Stimulated activated CD8-positive, alpha-beta memory T cell treated with anti-CD3 and anti-CD28 coated beads, Interleukin-7, amount 100 ng/mL, for 4 hours (primary cell): ENCODE results near the gene ZNF385B.

Experiments used
- DNase-seq, 2 donors: peaks; one replicate each; pipeline ENCODE4 v3.0.0-alpha.2; 2020; ENCODE audit warnings: low read depth in 2 of 2

Gene ZNF385B

DNA sequence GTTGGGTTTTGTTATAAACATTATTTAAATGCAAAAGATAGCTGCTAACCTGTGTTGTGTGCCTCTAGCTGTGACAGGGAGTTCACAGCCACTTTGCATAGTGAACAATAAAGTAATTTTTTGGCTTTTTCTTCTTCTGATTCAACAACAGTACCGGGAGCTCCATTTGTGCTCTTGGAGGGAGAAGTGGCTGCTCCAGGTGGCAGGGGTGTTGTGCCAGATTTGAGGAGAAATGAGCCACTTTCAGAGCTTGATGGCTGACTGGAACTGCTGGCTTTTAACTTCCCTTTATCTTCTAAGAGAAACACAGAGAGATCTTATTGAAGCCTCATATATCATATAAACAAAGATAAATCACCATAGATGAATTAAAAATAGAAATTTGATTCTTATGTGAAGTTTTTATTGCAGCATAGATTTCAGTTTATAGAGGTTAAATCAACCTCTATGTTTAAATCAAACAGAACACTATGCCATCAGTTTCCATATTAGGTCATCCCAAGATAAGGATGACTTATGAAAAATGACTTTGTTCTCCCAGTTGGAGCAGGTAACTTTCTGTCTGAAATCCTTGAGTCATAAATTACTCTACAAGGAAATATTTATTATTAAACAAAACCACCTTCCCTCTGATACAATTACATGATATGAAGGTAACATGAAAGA lies 414.8 kb downstream of the ZNF385B start:
- no peak for DNase-seq

DNA sequence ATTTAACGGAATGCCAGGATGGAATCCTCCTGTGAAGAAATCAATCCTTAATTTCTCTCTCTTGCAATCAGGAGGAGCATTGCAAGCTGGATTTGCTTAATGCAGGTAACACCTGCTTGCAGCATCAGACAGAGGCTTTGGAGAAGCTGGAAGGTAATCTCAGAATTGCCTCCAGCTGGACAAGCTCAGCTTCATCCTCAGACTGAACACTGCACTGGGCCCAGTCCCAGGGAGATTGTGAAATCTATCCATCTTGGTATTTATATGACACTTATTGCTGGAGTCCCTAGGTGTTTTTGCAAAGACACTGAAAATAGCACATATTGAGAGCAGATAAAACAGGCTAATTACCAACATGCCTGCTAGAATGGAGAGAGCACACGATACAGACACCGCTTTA lies 417.4 kb downstream of the ZNF385B start:
- no peak for DNase-seq

DNA sequence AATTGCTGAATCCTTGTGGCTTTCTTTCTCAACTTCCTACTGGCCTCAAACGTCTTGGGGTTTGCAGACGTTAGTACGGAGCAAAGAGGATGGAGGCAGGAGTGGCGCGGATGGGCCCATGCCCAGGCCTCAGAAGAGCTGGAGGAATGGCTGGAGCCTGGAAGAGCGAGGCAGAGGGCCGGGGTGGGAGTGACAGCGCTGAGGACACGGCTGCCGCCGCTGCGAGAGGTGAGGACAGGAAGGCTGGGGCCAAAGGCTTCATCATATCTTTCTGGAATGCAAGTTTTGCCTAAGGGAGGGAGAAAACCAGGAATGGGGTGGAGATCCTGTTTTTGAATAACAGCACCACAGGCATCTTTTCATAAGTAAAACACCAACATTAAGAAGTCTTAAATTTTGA lies 418.2 kb downstream of the ZNF385B start:
- DNase-seq = no peak

DNA sequence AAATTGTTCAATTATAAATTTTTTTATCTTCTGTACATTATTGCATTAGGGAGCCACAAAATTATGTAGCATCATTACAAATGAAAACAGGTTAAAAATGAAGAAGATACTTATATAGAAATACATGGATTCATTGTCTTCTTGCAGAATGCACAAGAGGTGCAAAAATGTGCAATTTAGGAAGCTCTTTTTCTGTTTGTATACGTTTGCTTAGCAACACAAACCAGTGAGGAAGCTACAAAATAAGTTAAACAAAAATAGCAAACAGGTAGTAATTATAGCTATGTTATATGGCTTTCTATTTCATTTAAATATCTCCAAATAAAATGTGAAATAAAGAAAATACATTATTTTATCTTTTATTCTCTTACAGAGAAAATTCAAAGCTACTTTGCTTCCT lies 419.2 kb downstream of the ZNF385B start:
- DNase-seq = no peak

DNA sequence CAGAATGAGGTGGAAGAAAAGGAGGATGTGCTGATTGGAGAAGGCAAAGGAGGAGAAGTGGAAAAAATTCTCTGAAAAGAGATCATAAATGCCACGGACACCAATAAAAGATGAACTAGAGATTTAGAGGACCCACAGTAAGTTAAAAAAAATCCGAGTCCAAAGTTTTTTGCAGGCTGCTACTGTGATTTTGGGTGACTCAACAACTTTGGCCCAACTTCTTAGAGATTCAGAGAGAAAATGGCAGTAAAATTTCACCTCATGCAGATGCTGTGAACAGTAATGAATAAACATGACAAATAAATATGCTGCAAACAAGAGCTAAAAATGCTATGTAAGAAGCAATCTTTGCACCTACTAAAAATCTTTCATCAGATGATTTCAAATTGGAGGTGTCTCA lies 419.9 kb downstream of the ZNF385B start:
- DNase-seq = no peak

DNA sequence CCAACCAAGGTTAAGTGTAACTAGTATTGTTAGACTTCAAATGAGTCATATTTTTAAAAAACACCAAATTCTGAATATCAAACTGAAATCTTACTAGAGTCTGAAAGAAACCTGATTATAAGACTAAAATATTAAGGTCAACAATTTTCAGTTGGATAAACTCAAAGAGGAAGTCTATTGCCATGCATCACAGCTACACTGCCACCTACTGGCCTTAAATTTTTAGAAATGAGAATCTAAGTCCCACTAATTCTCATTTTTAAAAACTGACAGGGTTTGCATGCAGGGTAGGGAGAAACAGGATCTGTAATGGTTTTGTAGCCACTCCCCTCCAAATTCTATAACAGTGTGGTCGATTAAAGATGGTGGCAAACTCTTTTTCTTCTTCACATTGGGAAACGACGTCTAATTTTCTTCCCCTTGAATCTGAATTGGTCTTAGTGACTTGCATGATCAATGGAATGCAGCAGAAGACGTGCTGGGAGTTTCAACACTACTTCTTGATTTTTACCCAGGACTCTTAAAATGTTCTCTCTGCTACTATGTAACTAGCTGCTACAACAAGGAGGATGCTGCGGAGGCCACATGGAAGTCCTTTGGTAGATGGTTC lies 420.7 kb downstream of the ZNF385B start:
- DNase-seq = no peak

DNA sequence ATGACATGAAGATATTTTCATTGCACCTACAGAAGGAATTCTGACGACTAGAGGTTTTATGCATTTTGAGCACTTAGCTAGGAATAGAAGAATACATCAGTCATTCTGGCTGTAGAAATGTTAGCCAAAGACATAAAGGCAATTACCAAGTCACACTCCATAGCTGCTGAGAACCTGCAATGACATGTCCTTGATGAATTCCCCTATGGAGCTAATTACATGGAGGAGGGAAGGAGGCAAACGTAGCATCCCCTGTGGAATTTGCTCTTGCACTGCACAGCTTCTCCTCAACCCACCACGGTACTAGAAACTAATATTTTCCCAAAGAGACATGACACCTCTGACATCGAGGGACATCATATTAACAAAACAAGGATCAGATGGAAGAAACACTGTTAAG lies 422.8 kb downstream of the ZNF385B start:
- no peak for DNase-seq

DNA sequence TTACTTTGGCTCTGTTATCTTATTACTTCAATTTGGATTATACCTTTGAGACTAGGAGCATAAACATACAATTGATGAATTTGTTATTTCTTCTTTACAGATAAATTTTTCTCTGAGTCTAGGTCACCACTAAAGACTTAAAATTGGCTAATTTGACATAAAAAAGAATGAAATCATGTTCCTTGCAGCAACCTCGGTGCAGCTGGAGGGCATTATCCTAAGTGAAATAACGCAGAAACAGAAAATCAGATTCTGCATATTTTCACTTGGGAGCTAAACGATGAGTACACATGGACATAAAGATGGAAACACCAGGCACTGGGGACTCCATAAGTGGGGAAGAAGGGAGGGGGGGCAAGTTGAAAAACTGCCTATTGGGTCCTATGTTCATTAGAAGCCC lies 424.0 kb downstream of the ZNF385B start:
- DNase-seq = no peak

DNA sequence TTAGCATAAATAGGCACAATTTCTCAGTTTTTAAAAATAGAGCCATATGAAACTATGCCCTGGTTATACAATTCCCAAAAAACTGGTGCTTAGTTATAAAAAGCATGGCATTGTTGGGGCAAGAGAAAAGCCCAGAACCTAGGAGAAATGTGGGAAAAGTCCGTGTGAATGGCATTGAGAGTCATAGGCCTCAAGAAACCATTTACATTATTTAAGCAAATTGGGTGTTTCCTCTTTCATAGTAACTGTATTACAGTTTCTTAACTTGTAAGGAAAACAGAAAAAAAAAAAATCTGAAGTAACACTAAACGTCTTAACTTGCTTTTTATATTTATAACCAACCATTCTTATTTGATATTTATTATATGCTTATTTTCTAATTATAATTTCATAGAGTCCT lies 425.8 kb downstream of the ZNF385B start:
- DNase-seq = no peak

DNA sequence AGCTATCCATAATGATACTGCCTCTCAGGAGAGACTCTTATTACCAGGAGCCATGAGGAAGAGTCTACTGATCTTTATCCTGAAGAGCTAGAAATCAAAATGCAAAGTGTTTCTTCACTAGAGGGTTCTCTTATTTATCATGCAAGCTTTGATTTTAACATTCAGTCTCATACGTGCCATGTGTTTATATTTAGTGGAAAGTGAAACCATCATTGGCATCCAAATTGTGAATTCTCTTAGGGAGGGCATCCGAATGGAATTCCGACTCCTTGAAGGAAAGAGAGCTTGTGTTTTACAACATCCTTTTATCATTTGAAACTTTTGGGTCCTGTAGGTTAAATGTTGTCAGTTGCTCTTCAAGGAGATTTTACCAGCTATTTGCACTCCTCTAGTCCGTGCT lies 426.4 kb downstream of the ZNF385B start:
- DNase-seq = no peak

DNA sequence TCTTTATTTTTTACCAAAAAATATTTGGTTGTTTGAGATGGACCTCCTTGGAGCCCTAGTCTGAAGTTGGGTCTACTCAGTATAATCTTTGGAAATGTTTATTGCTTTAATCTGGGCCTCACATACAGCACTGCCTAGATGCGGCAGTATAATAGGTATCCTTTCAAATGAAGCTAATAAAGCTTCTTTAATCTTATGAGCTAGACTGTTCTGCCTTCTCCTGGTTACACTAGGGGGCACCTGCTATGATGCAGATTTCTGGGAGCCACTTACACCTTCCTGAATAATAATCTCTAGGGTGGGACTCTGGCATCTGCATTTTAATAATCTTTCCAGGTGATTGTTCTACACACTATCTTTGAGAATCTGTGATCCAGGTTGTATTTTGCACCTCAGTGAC lies 427.1 kb downstream of the ZNF385B start:
- no peak for DNase-seq

DNA sequence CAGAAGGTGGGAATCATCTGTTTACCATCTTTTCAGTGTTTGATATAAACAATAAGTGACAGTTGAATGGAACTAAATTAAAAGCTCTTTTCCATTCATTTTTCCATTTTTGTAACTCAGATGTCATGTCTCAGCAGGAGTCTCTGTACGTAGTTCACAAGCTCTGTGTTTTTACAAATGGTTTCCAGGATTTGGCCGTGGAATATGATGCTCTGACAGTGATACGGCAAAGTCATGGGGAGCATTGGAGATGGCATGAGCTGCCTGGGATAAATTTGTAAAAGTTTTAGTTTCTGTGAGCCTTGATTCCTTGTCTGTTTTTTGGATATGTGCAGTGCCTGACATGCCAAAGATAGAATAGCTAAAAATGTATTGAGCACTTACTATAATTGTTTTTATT lies 428.7 kb downstream of the ZNF385B start:
- no peak for DNase-seq

DNA sequence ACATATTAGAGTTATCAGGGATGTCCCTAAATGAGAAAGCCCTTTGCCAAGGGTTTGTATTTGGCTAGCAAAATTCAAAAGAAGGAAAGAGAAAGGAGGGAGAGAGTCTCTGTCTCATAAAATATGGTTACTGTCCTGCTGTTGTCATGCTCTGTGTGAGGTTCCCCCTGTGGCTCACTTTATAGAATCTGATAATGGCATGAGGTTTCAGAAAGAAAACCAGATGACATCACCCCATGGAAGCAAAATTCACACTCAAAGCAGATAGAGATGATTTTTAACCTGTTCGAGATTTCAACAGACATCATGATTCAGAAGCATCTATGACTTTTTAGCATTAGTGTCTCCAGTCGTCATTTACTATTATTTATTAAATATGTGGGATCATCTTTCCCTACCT lies 431.8 kb downstream of the ZNF385B start:
- no peak for DNase-seq

DNA sequence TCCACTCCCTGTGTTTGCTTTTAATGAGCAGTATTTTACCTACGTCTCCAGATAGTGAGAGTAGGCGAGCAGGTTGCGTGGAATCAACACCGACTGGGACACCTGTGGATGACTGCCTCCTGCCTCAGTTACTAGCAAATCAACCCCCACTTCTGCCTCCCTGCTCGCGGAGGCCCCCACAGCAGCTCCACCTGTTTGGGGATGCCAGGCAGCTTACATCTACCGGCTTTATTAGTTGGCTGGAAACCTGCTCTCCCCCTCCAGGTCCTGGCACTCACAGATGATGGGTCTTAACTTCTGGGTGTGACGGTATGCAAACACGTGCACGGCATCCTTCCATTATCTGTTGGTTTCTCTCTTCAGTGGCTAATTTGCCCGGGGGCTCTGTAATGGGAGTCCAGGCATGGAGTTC lies 432.3 kb downstream of the ZNF385B start:
- DNase-seq = no peak

DNA sequence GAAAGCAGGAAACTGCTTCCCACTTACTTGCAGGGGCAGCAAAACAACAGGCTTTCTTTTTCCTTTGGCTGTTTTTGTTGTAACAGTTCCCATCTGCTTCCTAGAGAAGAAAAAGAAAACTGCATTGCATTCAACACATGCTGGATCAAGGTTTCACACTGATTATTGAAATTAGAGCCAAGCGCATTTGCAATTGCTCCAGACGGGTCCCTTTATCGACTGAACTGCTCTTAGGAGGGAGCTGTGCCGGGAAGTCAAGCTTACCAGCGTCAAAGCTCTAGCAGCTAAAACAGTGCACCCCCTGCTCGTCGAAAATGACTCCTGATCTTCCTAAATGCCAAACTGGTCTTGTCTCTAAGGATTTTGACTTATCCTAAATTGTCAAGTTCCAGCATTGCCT lies 432.8 kb downstream of the ZNF385B start:
- no peak for DNase-seq

DNA sequence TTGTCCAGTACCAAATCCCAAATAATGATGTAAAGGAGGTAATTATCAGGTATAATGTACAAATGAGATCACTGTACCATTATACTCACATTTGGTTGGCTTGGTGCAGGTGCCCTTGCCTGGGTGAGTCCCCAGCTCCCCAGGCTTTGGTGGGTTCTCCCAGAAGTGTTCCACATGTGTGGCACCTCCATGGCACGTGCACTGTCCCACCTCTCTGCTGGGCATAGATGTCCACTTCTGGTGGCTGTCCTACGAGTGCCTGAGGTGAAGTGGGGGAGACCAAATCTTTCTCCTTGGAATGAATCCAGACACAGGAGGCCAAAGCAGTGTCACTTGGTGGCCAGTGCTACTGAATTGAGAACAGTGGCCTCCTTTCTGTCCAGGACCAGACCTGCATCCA lies 434.3 kb downstream of the ZNF385B start:
- DNase-seq = no peak

DNA sequence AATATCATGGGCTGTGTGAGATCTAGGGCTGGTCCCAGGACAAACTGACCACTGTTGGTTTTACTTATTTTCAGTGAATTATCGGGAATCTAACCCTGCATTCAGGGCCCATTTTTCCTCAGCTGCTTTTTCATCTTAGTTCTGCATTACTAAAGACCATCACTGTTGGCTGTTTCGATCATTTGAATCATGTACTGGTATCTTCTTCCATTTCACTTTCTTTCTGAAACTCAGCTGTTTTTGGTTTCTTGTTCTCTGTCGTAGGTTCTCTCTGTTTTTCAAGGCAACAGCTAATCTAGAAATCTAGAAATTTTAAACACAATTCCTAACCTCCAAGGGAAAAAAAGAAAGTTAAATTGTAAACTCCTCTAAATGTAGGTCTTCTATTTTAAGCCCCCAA lies 436.8 kb downstream of the ZNF385B start:
- no peak for DNase-seq

DNA sequence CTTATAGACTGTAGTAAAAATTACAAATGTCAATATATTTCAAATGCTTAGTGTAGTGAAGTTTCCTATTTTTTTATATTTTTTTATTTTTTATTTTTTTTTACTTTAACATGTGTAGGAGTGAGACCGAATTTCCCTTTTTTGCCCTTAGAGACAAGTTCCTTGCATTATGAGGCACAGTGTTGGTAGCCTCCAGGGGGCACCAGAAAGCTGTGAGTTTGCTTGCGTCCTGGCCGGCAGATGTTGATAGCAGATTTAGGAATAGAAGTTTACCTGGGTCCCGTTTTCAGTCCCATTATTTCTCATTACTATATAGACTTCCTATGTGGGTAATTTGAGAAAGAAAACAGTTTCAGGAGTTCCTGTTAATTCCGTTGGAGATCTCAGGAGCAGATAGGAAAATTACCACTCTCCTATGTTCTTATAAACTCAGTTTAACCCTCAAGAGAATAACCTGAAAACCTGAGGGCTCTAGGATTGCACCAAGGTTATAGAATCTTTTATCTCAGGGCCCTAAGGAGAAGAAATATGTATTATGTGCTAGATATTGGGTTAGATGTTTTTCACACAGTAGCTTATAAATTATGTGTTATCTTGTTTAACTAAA lies 439.3 kb downstream of the ZNF385B start:
- peak in 1 of 2 donors; percentile 5 for DNase-seq

DNA sequence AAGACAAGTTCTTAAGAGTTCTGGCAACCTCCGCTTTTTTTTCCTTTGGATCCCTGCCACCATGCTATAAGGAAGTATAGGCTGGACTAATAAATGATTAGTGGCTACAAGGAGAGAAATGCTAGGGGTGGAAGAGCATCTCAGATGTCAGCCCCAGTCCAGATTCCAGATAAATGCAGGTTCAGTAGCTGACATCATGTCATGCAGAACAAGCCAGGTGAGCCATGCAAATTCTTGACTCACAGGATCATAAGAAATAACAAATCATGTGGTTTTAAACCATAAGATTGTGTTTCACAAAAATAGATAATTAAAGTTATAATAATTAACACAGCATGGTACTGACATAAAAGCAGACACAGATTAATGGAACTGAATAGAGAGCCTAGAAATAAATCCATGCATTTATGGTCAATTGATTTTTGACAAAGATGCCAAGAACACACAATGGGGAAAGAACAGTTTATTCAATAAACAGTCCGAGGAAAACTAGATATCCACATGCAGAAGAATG lies 443.9 kb downstream of the ZNF385B start:
- no peak for DNase-seq

DNA sequence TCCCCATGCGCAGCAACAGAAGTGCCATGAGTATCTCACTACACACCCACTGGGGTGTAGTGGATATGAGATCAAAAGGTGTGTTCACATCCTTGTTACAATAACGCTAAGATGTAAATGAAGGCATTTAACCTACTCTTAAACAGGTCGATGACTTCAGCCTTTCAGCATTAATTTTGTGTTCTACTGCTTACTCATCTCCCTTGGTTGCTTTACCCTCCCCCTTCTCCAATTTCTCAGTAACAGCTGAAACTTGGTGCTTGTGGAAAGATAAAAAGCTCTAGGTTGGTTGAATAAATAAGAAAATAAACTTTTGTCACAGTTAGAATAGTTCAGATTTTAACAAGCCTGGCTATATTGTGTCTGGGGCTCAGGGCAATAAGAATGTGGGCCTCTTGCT lies 449.3 kb downstream of the ZNF385B start:
- no peak for DNase-seq

DNA sequence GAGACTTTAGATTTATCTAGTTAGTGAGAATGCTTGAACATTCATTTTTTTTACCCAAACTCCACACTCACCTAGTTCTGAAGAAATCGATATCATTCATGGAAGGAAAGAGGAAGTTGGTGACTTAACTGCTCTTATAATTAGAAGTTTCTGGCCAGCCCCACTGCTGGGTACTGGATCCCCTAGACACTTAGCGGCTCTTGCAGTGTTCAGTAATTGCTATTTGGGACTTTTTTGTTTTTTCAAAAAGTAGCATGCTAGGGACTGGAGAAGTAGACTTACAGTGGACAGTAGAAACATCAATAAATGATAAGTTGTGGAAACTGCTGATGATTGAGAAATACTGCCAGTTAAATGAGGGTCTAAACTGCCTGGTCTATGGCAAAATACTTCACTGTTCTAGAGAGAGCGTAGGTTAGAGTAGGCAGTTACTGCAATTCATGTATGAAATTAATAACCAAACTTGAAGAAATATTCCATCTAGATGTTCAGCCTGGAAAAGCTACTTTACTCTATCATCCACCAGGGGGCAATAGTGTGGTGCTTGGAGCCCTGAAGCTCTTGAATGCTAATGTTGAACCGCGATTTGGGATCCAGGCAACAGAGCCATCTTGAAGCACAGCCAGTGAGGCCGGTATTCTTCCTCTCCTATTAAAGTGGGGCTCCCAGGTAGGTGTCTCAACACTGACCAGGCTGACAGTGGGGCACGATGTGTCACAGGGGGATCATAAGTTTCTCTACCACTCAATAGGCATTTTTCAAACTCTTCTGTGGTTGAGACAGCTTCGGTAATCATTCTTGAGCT lies 450.7 kb downstream of the ZNF385B start:
- no peak for DNase-seq

DNA sequence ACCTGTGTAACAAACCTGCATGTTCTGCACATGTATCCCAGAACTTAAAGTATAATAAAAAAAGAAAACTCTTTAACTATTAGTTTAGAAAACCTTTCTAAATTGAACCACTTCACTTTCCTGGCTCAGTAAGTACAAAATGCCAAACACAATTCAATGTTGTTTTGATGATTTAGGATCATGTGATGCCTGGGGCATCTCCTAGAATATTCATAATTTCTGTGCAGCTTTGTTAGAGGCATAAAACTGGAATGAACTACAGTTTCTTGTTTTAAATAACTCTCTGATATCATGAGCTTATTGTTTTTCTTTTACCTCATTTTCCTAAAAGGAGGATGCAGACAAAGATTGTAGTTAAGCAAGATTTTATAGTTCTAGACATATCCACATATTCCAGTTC lies 457.8 kb downstream of the ZNF385B start:
- no peak for DNase-seq

DNA sequence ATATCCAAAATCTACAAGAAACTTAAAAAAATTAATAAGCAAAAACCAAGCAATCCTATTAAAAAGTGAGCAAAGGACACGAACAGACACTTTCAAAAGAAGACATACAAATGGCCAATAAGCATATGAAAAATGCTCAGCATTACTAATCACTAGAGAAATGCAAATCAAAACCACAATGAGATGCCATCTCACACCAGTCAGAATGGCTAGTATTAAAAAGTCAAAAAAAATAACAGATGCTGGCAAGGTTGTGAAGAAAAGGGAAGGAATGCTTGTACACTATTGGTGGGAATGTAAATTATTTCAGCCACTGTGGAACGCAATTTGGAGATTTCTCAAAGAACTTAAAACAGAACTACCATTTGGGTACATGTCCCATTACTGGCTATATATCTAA lies 467.9 kb downstream of the ZNF385B start:
- no peak for DNase-seq
